Stimulated activated CD8-positive, alpha-beta memory T cell treated with anti-CD3 and anti-CD28 coated beads, Interleukin-12 subunit alpha, Interleukin-12 subunit beta, amount 100 ng/mL, for 24 hours (primary cell): ENCODE measurements around the gene ARHGAP23.

Experiments
- DNase-seq: peaks from one replicate; pipeline ENCODE4 v3.0.0-alpha.2; 2020; ENCODE audit errors: extremely low read depth

Gene ARHGAP23, protein sequence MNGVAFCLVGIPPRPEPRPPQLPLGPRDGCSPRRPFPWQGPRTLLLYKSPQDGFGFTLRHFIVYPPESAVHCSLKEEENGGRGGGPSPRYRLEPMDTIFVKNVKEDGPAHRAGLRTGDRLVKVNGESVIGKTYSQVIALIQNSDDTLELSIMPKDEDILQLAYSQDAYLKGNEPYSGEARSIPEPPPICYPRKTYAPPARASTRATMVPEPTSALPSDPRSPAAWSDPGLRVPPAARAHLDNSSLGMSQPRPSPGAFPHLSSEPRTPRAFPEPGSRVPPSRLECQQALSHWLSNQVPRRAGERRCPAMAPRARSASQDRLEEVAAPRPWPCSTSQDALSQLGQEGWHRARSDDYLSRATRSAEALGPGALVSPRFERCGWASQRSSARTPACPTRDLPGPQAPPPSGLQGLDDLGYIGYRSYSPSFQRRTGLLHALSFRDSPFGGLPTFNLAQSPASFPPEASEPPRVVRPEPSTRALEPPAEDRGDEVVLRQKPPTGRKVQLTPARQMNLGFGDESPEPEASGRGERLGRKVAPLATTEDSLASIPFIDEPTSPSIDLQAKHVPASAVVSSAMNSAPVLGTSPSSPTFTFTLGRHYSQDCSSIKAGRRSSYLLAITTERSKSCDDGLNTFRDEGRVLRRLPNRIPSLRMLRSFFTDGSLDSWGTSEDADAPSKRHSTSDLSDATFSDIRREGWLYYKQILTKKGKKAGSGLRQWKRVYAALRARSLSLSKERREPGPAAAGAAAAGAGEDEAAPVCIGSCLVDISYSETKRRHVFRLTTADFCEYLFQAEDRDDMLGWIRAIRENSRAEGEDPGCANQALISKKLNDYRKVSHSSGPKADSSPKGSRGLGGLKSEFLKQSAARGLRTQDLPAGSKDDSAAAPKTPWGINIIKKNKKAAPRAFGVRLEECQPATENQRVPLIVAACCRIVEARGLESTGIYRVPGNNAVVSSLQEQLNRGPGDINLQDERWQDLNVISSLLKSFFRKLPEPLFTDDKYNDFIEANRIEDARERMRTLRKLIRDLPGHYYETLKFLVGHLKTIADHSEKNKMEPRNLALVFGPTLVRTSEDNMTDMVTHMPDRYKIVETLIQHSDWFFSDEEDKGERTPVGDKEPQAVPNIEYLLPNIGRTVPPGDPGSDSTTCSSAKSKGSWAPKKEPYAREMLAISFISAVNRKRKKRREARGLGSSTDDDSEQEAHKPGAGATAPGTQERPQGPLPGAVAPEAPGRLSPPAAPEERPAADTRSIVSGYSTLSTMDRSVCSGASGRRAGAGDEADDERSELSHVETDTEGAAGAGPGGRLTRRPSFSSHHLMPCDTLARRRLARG (N-terminal part only)

DNA sequence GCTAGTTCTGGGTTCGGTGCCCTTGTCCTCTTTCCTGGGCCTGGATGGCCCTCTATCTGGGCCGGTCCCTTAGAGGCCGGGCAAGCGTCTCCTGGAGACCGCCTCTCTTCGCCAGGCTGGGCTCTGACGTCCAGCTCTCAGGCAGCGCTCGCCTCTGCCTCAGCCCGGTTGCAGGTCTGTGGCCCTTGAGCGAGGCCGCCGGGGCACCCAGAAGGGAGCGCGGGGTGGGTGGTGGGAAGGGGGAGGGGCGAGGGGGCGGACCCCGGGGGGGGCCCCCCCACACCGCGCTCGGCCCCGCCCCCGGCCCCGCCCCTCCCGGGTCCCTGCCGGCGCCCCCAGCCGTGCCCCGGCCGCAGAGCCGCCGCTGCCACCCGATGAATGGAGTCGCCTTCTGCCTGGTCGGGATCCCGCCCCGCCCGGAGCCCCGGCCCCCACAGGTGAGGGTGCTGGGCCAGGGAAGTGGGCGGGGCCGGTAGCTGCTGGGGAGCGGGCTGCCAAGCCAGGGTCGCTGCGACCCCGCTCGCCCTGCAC lies at the start of gene ARHGAP23:
Gene ARHGAP23, plus strand, starts transcription at position 353 of the 531 bp plus-strand sequence. Its CDS starts 22 bp downstream, at position 375.
- DNase-seq = no peak

DNA sequence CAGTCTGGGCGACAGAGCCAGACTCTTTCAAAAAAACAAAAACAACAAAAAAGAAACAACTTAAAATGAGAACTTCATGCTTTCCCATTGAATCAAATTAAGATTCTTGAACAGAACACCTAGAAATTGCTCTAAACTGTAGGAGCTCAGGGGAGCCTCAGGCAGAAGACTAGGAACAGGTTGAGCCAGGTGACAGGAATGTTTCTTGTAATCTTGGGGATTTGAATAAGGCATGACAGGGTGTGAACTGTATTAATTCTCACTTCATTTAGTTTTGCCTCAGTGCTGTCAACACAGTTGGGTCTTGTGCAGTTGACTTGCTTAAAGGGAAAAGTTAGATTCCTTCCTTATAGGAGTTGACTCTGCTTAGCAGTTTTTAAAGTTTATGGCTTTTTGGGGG lies 48.8 kb upstream of the ARHGAP23 start:
- no peak for DNase-seq

DNA sequence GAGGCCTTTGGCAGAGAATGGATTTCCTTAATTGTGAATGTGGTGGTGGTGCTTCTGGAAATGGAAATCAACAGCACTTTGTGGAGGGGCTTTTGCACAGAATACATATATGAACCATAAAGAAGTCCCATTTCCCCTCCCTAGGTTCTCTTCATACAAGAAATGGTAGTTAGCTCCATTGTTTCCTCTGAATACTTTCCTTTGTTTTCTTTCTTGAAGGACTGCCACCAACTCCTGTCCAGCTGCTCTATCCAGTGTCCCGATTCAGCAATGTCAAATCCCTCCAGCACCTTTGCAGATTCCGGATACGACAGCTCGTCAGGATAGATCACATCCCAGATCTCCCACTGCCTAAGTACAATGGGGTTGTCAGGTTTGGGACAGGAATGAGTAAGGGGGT lies 33.2 kb upstream of the ARHGAP23 start:
- no peak for DNase-seq

DNA sequence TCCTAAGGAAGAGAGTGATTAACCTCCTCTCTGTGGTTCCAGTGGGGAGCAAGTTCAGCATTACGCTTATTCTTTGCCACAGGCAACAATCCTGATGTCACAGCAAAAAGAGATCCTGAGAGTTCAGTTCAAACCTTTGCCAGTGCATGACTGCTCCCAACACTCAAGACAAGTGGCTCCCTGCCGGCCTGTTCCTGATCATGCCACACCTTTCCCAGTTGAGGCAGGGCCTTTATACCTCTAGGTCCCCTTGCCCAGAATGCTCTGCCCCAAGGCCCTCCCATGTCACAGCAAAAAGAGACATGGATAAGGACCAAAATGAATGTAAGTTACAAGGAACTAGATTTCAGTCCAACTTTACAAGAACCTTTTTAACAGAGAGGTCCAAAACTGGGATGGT lies 31.0 kb upstream of the ARHGAP23 start:
- DNase-seq = no peak

DNA sequence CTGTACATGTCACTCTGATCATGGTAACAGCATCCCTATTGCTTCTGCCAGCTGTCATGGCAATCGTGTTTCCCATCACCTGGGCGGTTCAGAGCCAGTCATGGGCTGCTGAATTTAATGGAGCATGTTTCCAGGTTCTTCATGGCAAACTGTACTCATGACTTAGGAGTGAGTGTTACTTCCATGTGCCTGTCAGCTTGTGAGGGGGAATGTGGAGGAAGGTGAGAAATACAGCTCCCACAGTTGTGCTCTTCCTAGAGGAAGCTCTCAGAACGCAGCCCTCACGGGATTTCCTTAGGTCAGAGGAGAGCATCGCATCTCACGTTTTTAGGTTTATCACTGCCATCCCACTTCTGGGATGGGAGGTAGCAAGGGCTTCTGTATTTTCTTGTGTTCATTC lies 28.0 kb upstream of the ARHGAP23 start:
- no peak for DNase-seq

DNA sequence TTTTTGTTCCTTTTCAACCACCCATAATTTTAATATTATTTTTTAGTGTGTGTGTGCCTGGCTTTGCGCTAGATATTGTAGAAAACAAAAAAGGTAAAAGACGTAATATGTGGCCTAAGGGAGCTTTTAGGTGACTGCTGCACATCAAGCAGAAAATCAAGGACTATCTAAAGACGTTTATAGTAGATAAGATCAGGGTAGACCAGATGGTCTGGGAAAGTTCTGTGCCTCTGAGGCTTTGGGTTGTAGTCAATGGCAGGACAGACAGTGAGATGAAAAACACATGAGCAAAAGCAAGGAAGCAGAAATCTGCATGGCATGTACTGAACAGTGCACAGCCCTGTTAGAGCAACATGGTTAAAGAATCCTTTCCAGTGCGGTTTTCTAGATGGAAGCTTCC lies 26.8 kb upstream of the ARHGAP23 start:
- DNase-seq = no peak

DNA sequence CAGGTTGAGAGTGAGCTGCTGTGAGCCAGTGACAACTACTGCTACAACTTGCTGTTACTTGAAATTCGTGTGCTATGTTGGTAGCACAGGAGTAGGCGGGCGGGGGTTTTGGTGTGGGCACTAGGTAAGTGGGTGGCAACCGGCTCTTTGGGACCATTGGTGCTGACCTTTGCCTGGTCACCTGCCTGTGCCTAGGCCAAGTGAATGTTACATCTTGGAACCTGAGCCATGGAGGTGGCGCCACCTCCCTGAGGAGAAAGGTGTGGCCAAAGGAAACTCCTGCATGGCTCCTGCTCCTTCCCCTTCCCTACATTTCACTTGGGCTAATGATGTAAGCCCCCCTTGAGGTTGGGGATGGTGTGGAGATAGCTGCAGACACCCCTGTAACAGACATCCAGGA lies 25.4 kb upstream of the ARHGAP23 start:
- DNase-seq = no peak

DNA sequence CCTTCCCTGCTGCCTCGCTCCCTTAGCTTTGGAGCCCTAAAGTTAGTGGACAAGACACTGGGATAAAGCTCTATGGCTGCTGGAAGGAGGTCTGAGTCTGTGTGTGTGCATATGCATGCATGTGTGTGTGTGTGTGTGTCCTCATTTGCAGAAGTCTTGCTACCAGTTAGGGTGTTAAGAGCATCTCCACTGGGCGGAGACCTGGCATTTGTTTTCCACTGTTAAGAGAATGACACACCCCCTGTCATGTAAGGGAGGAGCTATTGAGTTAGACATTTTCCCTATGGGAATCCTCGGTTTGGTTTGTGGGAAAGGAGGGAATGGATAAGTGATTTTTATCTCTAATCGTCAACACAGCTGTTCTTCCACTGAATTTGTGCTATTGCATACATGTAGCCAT lies 24.8 kb upstream of the ARHGAP23 start:
- no peak for DNase-seq

DNA sequence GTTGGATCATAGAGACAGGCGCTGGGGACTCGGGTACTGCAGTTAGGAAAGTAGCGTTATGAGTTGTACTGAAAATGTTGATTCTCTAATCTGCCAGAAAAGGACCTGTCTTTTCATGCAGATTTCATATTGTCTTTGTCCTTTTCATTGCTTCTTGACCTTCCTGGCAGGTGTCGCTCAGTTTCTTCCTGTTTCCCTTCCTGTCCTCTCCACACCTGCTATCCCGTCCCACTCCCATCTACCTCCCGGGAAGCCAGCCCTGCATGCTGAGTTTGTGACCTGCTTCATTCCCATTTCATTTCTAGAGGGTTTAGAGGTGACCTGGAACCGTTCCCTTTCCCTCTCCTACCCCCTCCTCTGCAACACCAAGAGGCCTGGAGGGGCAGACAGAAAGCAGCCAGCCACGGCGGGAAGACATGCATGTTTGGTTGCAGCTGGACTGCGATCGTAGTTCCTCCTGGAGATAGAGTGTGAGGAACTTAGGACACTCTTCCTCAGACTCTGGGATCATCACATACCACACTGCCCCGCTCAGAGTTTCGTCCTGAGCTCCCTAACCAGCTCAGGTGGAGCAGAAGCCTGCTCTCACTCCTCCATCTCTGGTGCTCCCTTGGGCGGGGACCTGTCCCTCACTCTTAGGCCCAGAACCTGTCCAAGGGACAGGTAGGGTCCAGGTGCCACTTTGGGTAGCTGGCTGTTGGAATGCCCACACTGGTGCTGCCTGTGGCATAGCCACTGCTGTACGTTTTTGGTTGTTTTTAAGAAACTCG lies 23.9 kb upstream of the ARHGAP23 start:
- DNase-seq = no peak

DNA sequence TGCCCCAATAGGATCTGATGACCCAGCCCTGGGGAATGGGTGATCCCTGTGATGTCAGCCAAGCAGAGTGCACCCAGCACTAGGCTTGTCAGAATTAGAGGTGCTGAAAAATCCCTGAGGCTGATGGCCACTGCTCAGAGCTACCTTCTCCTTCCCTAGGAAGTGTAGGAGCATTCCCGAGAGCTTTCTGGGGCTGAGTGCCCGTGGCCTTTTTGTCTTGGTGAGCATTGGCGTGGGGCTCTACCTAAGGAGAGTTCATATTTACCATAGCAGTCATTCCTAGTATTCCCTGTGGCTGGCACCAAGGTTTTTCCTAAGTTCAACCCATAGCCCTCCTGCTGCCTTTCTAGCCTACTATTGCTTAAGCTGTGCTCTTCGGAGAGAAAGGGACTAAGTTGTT lies 22.6 kb upstream of the ARHGAP23 start:
- no peak for DNase-seq

DNA sequence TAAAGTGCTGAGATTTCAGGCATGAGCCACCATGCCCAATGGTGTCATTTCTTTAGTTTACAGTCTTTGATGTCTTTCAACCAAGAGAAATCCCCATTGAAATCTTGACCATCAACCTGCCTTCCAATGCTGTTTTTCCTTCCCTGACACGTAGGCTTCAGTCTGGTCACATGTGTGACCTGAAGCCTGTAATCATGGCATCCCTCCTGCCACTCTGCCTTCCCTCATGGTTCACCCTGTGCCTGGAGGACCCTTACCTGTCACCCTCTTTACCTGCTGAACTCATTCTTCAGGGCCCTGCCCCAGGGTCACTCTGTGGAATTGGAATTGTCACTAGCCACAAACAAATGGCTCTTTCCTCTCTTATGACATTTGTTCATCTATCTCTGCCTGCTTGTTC lies 18.1 kb upstream of the ARHGAP23 start:
- no peak for DNase-seq

DNA sequence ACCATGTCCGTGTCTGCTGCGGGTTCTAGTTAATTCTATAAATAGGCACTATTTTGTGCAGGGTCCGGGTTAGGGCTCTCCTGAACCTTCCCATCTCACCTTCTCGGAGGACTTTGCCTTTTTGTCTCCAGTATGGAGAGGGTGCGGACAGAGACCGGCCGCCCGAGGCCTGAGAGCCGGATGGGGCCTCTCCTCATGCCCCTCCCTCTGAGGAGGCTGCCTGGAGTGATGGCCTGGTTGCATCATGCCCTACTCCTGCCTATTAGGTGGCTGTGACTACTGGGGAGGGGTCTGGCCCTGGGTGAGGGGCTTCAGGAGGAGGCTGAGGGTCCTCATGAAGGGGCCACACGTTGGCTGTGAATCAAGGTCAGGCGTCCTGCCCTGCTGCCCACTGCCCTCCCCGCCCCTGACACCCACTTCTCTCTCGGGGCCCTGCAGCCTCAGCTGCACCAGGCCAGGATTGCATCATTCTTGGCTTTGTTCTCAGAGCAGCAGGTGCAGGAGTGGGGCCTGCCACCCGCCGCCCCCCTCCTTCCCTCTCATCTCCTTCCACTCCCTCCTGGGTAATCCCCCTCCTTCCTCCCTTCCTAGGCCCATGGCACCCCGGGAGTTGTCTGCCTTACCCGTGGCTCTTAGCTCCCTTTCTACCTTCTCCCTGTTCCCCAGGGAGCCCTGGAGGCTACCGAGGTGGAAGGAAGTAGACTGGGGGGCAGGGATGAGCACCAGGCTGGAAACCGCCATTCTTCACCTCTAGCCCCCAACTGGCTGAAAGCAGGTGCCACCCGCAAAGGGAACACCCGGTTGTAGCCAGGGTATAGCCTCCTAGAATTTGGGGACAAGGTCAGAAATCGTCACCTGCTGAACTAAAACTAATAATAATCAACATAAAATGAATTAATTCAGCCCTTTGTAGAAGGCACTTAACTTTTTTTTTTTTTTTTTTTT lies 12.7 kb upstream of the ARHGAP23 start:
- DNase-seq = no peak

DNA sequence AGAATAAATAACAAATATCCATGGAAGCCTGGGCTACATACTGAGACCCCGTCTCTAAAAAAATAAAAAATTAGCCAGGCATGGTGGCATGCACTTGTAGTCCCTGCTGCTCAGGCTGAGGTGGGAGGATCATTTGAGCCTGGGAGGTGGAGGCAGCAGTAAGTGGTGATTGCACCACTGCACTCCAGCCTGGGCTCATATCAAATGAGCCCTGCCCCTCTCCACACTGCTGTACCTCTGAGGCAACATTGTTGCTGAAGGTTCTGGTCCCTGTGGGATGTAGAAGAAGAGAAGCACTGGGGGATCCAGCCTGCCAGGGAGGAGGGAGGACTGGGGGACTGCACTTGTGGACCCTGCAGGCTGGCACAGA lies 11.4 kb upstream of the ARHGAP23 start:
- DNase-seq = no peak

DNA sequence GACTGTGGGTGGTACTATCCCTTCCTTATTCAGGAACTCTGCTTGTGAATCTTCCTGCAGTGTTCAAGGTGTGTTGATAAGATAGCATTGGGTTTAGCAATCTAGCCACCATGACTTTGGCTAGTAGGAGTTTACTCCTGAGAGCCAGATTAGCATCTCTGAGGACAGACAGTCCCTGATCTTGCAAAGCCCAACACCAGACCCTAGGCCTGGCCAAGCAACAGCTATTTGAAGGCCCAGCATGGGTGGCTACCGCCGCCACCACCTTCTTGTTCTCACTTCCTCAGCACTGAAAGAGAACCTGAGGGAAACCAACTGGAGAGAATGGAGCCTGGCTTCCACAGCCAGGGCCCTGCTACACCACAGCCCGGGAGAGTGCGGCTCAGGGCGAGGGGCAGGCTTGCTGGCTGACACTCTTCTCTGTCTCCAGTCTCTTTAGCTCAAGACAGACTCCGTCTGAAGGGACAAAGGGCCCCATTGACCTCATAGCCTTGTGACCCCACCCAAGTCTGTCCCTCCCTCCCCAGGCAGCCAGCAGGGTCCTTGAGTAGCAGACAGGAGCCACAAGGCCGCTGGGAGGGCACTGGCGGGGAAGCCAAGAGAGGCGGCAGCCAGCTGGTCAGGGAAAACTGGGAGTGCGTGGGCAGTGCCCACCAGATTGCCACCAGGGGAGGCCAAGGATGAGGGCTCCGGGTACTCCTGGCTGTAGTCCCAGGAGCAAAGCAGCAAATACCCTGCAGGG lies 10.9 kb upstream of the ARHGAP23 start:
- DNase-seq = no peak

DNA sequence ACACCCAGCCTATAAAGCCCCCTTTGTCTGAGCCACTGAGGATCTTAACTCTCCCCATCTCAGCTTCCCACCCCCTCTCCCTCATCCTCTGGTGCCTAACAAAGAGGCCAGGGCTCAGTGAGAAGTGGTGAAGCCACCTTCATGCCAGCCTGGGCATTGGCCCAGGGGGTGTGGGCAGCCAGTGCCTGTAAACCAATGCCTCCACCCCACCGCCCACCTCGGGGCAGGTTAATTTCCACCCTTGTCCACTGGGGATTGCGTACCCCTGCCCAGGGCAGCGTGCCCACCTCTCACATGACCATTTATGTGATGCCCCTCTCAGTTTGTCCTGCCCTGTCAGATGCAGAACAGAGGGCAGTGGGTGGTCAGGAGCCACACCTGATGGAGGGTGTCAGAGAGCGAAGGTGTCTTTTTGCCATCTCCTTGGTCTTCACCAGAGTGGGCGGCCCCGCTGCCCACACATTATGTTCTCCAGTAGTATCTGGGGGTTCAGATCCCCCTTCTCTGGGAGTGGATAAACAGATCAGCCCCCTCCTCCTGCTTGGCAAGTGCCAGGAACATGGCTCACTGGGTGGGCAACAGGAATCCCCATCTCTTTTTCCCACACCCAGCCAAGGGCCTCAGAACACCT lies 10.1 kb upstream of the ARHGAP23 start:
- no peak for DNase-seq

DNA sequence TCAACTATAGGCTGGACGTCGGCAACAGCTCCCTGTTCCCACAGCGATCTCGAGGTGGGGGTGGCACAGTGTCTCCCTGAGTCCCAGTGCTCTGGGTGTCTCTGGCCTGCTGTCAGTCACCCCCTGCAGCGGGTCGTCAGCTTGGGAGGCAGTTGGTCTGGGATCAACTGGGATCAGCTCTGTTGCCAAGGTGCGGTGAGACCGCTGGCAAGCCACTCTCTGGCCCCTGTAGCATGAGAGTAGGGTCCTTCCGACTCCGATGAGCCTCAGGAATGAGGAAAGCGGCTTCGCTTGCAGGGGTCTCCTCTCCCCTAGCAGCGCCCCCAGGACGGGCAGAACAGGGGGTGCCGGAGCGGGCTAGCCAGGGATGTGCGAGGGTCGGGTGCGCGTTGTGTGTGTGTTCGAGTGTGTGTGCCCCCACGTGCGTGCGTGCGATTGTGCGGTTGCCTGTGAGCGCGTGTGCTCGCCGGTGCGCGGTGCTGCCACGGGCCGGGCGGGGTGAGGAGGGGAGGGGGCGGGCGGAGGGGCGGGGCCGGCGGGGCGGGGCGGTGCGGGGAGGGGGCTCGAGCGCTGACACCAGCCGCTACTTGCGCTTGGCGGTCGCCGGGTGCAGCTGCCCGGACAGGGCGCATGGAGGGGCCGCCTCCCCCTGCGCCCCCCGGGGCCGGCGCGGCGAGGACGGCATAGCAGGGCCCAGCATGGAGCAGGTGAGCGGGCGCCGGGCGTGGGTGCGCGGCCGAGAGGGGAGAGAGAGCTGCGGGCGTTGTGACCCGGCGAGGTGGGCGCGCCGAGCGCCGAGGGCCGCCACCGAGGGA lies 9.4 kb upstream of the ARHGAP23 start:
- DNase-seq = no peak

DNA sequence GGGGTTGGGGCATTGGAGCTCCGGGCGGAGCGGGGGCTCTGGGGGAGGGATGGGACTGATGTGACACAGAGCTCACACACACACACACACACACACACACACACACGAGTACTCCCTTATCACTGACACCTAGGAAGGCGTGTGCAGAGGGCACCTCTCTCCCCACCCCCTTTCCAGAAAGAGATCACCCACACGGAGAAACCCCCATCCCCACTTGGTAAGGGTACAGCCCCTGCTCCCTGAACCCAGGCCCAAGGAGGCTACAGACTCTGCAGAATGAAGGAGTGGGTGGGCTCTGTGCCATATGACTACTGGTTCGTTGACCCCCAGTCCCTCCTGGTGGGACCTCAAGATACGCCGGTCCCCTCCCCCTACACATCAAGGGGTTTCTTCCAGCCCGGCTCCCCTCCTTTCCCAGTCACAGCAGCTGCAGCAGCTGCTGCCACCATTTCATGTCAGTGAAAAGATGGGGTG lies 8.7 kb upstream of the ARHGAP23 start:
- DNase-seq = no peak

DNA sequence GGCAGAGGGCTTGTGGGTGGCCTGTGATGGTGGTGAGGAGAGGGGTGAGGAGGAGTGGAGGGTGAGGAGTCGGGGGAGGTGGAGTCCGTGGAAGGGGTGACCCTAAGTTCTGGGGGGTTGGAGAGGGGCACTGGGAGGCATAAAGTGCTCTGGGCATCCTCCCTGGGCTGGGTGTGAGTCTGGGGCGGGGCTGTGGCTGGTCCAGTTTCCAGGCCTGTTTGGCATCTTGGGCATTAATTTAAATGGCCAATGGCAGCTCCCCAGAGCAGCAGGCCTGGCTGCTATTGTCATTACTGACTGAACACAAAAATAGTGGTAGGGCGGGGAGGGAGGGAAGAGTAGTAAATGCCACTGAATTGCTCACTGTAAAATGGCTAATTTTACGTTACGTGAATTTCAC lies 7.7 kb upstream of the ARHGAP23 start:
- no peak for DNase-seq
